ENCODE data around the gene NT5C3A. TPM values are rescaled to one million over a fixed set of nuclear protein-coding genes. Genes with fewer than 3 reads are reported as not detected.
"Not testable (repeated sequence)": the region's sequence is repeated elsewhere in the genome, so short reads cannot be mapped to it uniquely, and the experiment has no call there.

Gene NT5C3A
- total RNA-seq, 1 donor from 2014 or later = 31.9 TPM

GRCh38 chr7:32991068-32991585, 71.4 kb downstream of the NT5C3A start:
- not testable (repeated sequence) for H3K27ac Mint-ChIP-seq (ENCODE audit: unreplicated experiment); H3K36me3 Mint-ChIP-seq (ENCODE audit: low read depth, unreplicated experiment); H3K4me3 Mint-ChIP-seq (ENCODE audit: unreplicated experiment); H3K27me3 Mint-ChIP-seq (ENCODE audit: unreplicated experiment); H3K9me3 Mint-ChIP-seq (ENCODE audit: unreplicated experiment); DNase-seq (ENCODE audit: low spot score)
- H3K4me1 Mint-ChIP-seq (ENCODE audit: unreplicated experiment) = peaks cover 16% of the 10 kb centered on the region

DNA sequence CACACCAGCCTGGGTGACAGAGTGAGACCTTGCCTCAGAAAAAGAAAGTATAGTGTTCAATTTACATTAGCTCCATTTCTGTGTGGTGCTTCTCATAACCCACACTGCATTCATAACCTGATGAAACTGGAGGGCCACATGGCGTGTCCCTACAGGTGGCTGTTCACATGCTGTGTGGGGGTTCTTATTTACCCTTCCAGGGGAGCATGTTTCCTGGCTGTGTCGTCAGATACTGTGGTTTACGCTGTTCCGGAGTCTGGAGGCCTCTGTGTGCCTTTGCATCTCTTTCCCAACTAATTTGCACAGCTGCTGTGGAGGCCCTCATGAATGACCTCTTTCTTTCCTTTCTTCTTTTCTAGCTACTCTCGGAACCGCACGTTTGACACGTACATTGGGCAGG, 74.4 kb downstream of the NT5C3A start:
- Mint-ChIP-seq H3K4me1 (ENCODE audit: unreplicated experiment) (peaks cover 13% of the 10 kb centered on the region), H3K36me3 (ENCODE audit: low read depth, unreplicated experiment) (peaks cover 17% of the 10 kb centered on the region)
- not testable (repeated sequence) for DNase-seq (ENCODE audit: low spot score); H3K4me3 Mint-ChIP-seq (ENCODE audit: unreplicated experiment); H3K27ac Mint-ChIP-seq (ENCODE audit: unreplicated experiment); H3K9me3 Mint-ChIP-seq (ENCODE audit: unreplicated experiment); H3K27me3 Mint-ChIP-seq (ENCODE audit: unreplicated experiment)

DNA sequence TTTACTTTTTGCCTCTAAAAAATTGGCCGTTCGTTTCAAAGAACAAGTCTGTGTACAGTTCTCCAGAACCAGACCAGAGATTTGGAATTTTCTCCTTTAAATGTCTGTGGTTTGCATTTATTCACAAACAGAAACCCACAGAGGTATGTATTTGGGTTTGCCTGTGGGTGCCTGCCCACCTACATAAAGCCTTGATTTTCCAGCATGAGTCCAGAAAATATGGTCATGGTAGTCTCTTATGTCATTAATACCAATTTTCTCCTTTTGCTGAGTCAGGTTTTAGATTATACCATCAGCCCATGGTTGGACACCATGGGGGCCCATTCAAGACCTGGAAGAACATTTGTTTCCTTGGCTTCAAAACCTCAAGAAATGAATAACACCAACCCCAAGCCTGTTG, 82.7 kb downstream of the NT5C3A start:
- not testable (repeated sequence) for H3K4me3 Mint-ChIP-seq (ENCODE audit: unreplicated experiment); H3K27me3 Mint-ChIP-seq (ENCODE audit: unreplicated experiment); H3K27ac Mint-ChIP-seq (ENCODE audit: unreplicated experiment); DNase-seq (ENCODE audit: low spot score); H3K9me3 Mint-ChIP-seq (ENCODE audit: unreplicated experiment); H3K4me1 Mint-ChIP-seq (ENCODE audit: unreplicated experiment)
- H3K36me3 Mint-ChIP-seq (ENCODE audit: low read depth, unreplicated experiment) = peaks cover 22% of the 10 kb centered on the region

GRCh38 chr7:32979246-32979645, 83.3 kb downstream of the NT5C3A start:
- H3K9me3 Mint-ChIP-seq (ENCODE audit: unreplicated experiment); DNase-seq (ENCODE audit: low spot score); H3K27me3 Mint-ChIP-seq (ENCODE audit: unreplicated experiment); H3K4me3 Mint-ChIP-seq (ENCODE audit: unreplicated experiment); H3K27ac Mint-ChIP-seq (ENCODE audit: unreplicated experiment); H3K4me1 Mint-ChIP-seq (ENCODE audit: unreplicated experiment): not testable (repeated sequence)
- peaks cover 18% of the 10 kb centered on the region for H3K36me3 Mint-ChIP-seq (ENCODE audit: low read depth, unreplicated experiment)

DNA sequence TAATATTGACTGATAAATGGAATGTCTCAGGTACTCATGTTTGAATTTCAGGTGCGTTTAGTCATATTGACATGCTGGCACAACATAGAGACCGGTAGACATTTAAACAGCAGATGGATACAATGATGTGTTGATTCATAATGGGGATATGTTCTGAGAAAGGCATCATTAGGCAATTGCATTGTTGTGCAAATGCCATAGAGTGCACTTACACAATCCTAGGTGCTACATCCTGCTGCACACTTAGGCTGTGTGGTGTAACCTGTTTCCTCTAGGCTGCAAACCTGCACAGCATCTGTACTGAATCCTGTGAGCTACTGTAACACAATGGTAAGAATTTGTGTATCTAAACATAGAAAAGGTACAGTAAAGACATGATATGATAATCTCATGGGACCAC, 85.4 kb downstream of the NT5C3A start:
- not testable (repeated sequence) for H3K9me3 Mint-ChIP-seq (ENCODE audit: unreplicated experiment); H3K27ac Mint-ChIP-seq (ENCODE audit: unreplicated experiment); H3K27me3 Mint-ChIP-seq (ENCODE audit: unreplicated experiment); DNase-seq (ENCODE audit: low spot score); H3K4me1 Mint-ChIP-seq (ENCODE audit: unreplicated experiment); H3K4me3 Mint-ChIP-seq (ENCODE audit: unreplicated experiment)
- peaks cover 18% of the 10 kb centered on the region for H3K36me3 Mint-ChIP-seq (ENCODE audit: low read depth, unreplicated experiment)

DNA sequence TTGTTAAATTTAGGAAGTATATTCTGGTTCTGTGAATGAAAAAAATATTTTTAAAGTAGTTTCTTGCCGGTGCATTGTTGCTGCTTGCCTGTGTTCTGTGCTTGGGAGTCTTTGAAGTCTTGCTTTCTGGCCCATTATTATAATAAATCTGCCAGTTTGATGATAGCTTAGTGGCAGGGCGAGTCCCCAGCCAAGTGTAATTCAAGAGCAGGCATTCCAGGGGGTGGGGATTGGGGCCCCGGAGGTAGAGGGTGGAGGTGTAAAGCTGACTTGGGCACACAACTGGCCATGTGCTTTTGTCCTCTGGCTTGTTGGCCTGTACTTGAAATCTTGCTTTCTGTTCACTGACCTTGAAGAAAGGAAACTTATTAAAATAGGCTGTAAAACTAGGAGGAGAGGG, 90.6 kb downstream of the NT5C3A start:
- H3K4me3 Mint-ChIP-seq (ENCODE audit: unreplicated experiment); DNase-seq (ENCODE audit: low spot score); H3K27ac Mint-ChIP-seq (ENCODE audit: unreplicated experiment); H3K4me1 Mint-ChIP-seq (ENCODE audit: unreplicated experiment); H3K27me3 Mint-ChIP-seq (ENCODE audit: unreplicated experiment); H3K9me3 Mint-ChIP-seq (ENCODE audit: unreplicated experiment): not testable (repeated sequence)
- peaks cover 19% of the 10 kb centered on the region for H3K36me3 Mint-ChIP-seq (ENCODE audit: low read depth, unreplicated experiment)

DNA sequence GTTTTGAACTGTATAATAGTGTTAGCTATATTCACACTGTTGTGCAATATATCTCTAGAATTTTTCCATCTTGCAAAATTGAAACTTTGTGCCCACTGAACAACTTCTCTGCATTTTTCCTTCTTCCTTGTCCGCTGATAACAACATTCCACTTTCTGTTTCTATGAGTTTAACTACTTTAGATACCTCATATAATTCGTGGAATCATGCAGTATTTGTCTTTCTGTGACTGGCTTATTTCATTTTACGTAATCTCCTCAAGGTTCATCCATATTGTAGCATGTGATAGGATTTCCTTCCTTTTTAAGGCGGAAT, 95.4 kb downstream of the NT5C3A start:
- H3K27me3 Mint-ChIP-seq (ENCODE audit: unreplicated experiment); H3K27ac Mint-ChIP-seq (ENCODE audit: unreplicated experiment); H3K9me3 Mint-ChIP-seq (ENCODE audit: unreplicated experiment); H3K36me3 Mint-ChIP-seq (ENCODE audit: low read depth, unreplicated experiment); H3K4me3 Mint-ChIP-seq (ENCODE audit: unreplicated experiment); DNase-seq (ENCODE audit: low spot score); H3K4me1 Mint-ChIP-seq (ENCODE audit: unreplicated experiment): not testable (repeated sequence)

DNA sequence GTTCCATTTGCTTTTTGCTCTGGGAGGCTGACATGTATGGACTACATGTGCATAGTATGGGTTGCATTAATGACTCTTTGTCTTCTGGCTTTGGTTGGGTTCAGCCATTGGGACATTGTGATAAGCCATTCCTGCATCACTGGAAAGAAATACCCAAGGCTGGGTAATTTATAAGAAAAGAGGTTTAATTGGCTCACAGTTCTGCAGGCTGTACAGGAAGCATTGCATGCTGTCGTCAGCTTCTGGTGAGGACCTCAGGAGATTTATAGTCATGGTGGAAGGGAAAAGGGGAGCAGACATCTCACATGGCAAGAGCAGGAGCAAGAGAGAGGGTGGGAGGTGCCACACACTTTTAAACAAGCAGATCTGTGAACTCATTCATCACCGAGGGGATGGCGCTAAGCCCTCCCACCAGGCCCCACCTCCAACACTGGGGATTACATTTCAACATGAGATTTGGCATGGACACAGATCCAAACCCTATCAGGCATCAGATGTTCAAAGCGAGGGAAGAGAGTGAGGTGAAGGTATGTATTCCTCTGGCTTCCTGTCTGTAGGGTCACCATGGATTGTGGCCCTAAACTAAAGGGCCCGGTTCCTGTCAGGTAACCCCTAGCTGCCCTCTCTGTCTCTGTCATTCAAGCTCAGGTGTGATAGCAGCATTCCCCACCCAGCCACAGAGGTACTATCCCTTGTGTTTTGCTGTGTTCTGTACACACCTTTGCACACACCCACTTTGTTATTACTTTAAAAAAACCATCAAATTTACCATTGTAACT, 95.9 kb downstream of the NT5C3A start:
- H3K27ac Mint-ChIP-seq (ENCODE audit: unreplicated experiment); H3K4me3 Mint-ChIP-seq (ENCODE audit: unreplicated experiment); H3K4me1 Mint-ChIP-seq (ENCODE audit: unreplicated experiment); H3K36me3 Mint-ChIP-seq (ENCODE audit: low read depth, unreplicated experiment); DNase-seq (ENCODE audit: low spot score); H3K9me3 Mint-ChIP-seq (ENCODE audit: unreplicated experiment); H3K27me3 Mint-ChIP-seq (ENCODE audit: unreplicated experiment): not testable (repeated sequence)

DNA sequence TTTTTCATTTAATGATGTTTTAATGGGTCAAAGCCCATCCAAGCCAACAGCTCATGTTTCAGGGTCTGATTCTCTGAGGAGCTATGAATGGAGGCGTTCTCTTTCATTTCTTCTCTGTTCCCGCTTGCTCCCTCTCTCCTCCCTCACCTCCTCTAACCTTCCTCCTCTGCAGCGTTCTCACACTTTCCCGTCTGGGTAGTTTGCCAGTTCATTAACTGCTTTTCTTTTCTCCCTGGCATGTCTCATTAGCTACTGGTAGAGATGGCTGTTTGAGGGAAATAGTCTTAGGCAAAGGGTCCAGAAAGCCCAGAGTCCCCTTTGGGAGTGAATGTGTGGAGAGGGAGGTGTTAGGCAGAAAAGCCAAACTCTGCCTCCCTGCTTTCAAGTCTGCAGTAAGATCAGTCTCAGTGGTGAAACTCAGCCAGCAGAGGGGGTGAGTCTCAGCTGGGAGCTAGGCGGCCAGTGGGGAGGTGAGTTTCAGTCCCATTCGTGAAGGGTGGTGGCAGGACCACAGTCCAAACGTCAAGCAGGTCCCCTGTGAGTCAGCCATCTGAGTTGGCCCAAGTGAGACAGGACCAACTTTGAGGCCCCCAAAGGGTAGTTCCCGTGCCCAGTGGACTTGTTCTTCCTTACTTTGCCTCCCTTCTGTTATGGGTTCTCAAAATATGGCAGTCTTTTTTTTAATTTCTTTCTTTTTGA, 98.0 kb downstream of the NT5C3A start:
- H3K4me3 Mint-ChIP-seq (ENCODE audit: unreplicated experiment); DNase-seq (ENCODE audit: low spot score); H3K27me3 Mint-ChIP-seq (ENCODE audit: unreplicated experiment); H3K4me1 Mint-ChIP-seq (ENCODE audit: unreplicated experiment); H3K9me3 Mint-ChIP-seq (ENCODE audit: unreplicated experiment); H3K27ac Mint-ChIP-seq (ENCODE audit: unreplicated experiment): not testable (repeated sequence)
- peaks cover 11% of the 10 kb centered on the region for H3K36me3 Mint-ChIP-seq (ENCODE audit: low read depth, unreplicated experiment)

Other genes starting within 250 kb of the NT5C3A start
- 53.6 TPM for gene KBTBD2, start 171.0 kb downstream of the NT5C3A start, total RNA-seq (ENCODE audit: unreplicated experiment)
- gene FKBP9, start 105.3 kb downstream of the NT5C3A start, total RNA-seq (ENCODE audit: unreplicated experiment) = 218 TPM
- 25.4 TPM for gene RP9, start 46.6 kb upstream of the NT5C3A start, total RNA-seq (ENCODE audit: unreplicated experiment)
- gene BBS9, start 66.8 kb upstream of the NT5C3A start, total RNA-seq (ENCODE audit: unreplicated experiment) = 33.0 TPM

Data from endothelial cell (in vitro differentiated cells).